ENCODE results near the gene DTD1.

The DTD1 gene

DNA sequence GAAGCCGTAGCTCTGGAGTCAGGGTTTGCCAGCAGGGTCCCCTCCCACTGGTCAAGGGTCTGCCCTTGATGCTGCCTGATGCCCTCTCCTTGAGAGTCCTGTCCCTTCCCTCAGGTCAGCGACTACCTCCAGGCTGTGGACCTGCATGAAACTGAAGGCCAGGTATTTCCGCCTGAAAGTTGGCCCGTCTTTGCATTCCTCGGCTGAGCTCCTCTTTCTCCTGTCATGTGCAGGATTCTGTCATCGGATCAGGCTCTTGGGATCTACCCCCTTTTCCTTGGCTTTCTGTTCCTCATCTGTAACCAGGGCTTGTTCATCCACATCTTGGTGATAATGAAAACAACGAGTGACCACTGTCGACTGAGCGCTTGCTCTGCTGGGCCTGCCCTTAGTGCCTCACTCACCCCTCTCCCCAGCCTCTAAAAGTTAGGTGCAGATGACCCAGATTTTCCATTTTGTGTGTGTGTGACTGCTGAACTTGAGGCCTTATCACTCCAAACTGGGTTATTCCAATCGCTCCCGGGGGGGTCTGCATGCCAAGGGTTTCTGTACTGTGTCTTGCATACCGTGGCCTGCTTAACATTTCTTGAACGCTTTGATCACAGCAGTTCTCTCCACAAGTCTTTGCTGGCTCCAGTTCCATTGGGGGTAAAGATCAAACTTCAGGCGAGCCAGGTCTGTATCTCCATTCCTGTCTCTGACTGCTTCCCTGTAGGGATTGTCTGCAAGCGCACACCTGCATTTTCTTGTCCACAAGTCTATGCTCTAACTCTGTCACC lies 81.6 kb downstream of the DTD1 start:
- no peak overlapping the region for H3K9ac ChIP-seq (ENCODE audit: low read depth, low read length, poor library complexity, severe bottlenecking)
- H3K79me2 ChIP-seq (ENCODE audit: insufficient read depth, low read length), result no peaks in the 10 kb centered on the region
- no peaks in the 10 kb centered on the region for H3K9me2 ChIP-seq (replicated peaks; ENCODE audit: low read depth, low read length)
- H3K27me3 ChIP-seq (ENCODE audit: insufficient read depth, low read length, poor library complexity, severe bottlenecking), result no peaks in the 10 kb centered on the region
- H3F3A ChIP-seq (ENCODE audit: low read depth), result no peaks in the 10 kb centered on the region
- no peaks in the 10 kb centered on the region for H3K4me1 ChIP-seq (ENCODE audit: insufficient read depth, low read length, poor library complexity, severe bottlenecking)
- H3K36me3 ChIP-seq (ENCODE audit: insufficient read depth, low read length), result no peaks in the 10 kb centered on the region
- no peak for TF ChIP-seq EZH2phosphoT487 (IDR thresholded peaks at IDR 0.05; ENCODE audit: borderline replicate concordance)
- TF ChIP-seq CTCF (conservative IDR thresholded peaks at IDR 0.05; ENCODE audit: low read length), result no peak
- H3K4me3 ChIP-seq (ENCODE audit: low read length, poor library complexity, severe bottlenecking), result no peak overlapping the region
- no peaks in the 10 kb centered on the region for H4K20me1 ChIP-seq (ENCODE audit: insufficient read depth, low read length, poor library complexity, severe bottlenecking)
- no peak overlapping the region for H3K4me2 ChIP-seq (ENCODE audit: low read depth, low read length, poor library complexity, severe bottlenecking)
- no peaks in the 10 kb centered on the region for H3K9me3 ChIP-seq (ENCODE audit: insufficient read depth, low read depth, low read length)
- H2AFZ ChIP-seq (ENCODE audit: low read length), result no peak overlapping the region

DNA sequence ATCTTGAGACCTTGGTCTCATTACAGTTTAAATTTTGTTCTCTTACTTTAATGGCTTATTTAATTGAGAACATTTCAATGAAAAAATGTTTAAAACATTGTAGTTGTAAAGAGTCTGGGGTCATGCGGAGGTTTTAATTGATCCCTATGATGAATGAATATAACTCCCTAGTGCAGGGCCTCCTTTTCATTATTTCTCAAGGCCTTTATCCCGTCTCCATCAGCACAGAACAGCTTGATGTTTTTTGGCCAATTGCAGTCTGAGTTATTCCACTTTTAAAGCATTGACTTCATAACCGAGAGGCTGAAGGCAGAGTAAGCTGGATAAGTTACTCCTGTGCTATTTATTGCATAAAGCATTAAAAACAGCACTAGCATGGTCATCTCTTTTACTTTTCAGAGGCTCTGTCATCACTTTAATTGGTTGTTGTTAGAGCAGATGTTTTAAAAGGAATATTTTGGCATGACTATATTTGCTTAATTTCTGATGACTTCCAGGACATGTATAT lies 83.4 kb downstream of the DTD1 start:
- Histone ChIP-seq H3K4me3 (ENCODE audit: low read length, poor library complexity, severe bottlenecking) (no peak overlapping the region), H3K9ac (ENCODE audit: low read depth, low read length, poor library complexity, severe bottlenecking) (no peak overlapping the region), H3K36me3 (ENCODE audit: insufficient read depth, low read length) (no peaks in the 10 kb centered on the region), H3K9me3 (ENCODE audit: insufficient read depth, low read depth, low read length) (no peaks in the 10 kb centered on the region), H3K27me3 (ENCODE audit: insufficient read depth, low read length, poor library complexity, severe bottlenecking) (no peaks in the 10 kb centered on the region), H3K4me1 (ENCODE audit: insufficient read depth, low read length, poor library complexity, severe bottlenecking) (no peaks in the 10 kb centered on the region), H4K20me1 (ENCODE audit: insufficient read depth, low read length, poor library complexity, severe bottlenecking) (no peaks in the 10 kb centered on the region), H3K9me2 (replicated peaks; ENCODE audit: low read depth, low read length) (no peaks in the 10 kb centered on the region), H3K79me2 (ENCODE audit: insufficient read depth, low read length) (no peaks in the 10 kb centered on the region), H2AFZ (ENCODE audit: low read length) (no peak overlapping the region), H3K4me2 (ENCODE audit: low read depth, low read length, poor library complexity, severe bottlenecking) (no peak overlapping the region), H3F3A (ENCODE audit: low read depth) (no peaks in the 10 kb centered on the region)
- TF ChIP-seq EZH2phosphoT487 (IDR thresholded peaks at IDR 0.05; ENCODE audit: borderline replicate concordance), result no peak
- TF ChIP-seq CTCF (conservative IDR thresholded peaks at IDR 0.05; ENCODE audit: low read length), result no peak

DNA sequence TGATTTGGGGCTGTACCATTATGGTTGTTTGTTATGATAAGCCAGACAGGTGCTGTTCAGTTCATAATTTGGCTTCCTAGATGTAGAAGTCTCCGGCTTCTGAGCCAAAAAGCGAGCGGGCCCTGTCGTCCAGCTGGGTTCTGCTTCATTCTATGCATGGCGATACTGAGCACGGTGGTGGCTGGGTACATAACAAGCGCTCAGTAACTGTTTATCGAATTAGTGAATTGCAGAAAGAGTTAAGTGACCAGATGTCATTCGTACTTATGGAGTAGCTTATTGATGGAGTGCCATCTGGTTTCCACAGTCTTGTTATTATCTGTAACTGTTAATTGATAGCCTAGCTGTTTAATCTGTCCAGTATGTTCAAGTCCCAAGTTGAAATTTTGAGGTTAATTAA lies 85.0 kb downstream of the DTD1 start:
- no peak overlapping the region for H3K9ac ChIP-seq (ENCODE audit: low read depth, low read length, poor library complexity, severe bottlenecking)

More for the DNA sequence above, 85.0 kb downstream of the DTD1 start:
- H3K4me2 ChIP-seq (ENCODE audit: low read depth, low read length, poor library complexity, severe bottlenecking), result no peak overlapping the region
- no peaks in the 10 kb centered on the region for H4K20me1 ChIP-seq (ENCODE audit: insufficient read depth, low read length, poor library complexity, severe bottlenecking)
- no peaks in the 10 kb centered on the region for H3K9me2 ChIP-seq (replicated peaks; ENCODE audit: low read depth, low read length)
- H3K4me1 ChIP-seq (ENCODE audit: insufficient read depth, low read length, poor library complexity, severe bottlenecking), result no peaks in the 10 kb centered on the region
- no peaks in the 10 kb centered on the region for H3K36me3 ChIP-seq (ENCODE audit: insufficient read depth, low read length)
- no peaks in the 10 kb centered on the region for H3K79me2 ChIP-seq (ENCODE audit: insufficient read depth, low read length)
- no peaks in the 10 kb centered on the region for H3F3A ChIP-seq (ENCODE audit: low read depth)
- no peaks in the 10 kb centered on the region for H3K27me3 ChIP-seq (ENCODE audit: insufficient read depth, low read length, poor library complexity, severe bottlenecking)
- H3K9me3 ChIP-seq (ENCODE audit: insufficient read depth, low read depth, low read length), result no peaks in the 10 kb centered on the region
- H2AFZ ChIP-seq (ENCODE audit: low read length), result no peak overlapping the region
- TF ChIP-seq EZH2phosphoT487 (IDR thresholded peaks at IDR 0.05; ENCODE audit: borderline replicate concordance) (no peak), CTCF (conservative IDR thresholded peaks at IDR 0.05; ENCODE audit: low read length) (no peak)
- no peak overlapping the region for H3K4me3 ChIP-seq (ENCODE audit: low read length, poor library complexity, severe bottlenecking)

Data from Loucy (cell line).